UCSD-AML1 (cell line): ENCODE results near the gene LAMB4.

Experiments
- DNase-seq: peaks from one replicate; lab custom pipeline; 2025; ENCODE audit not compliant: unreplicated experiment; lab: John Stamatoyannopoulos, UW

LAMB4 gene

GRCh38 chr7:108108131-108108530 is 22.0 kb downstream of the LAMB4 start:
- DNase-seq, result no peak

- no peak for DNase-seq
Measured at GRCh38 chr7:108104324-108104723, 25.8 kb downstream of the LAMB4 start.

GRCh38 chr7:108103558-108104298 is 26.4 kb downstream of the LAMB4 start:
- DNase-seq, result no peak

GRCh38 chr7:108102671-108103312 is 27.4 kb downstream of the LAMB4 start:
- DNase-seq, result no peak

GRCh38 chr7:108101759-108102158 is 28.4 kb downstream of the LAMB4 start:
- DNase-seq, result no peak

- DNase-seq, result no peak
Measured at GRCh38 chr7:108099713-108100112, 30.4 kb downstream of the LAMB4 start.

GRCh38 chr7:108097703-108098102 is 32.5 kb downstream of the LAMB4 start:
- DNase-seq, result no peak

- DNase-seq, result no peak
Measured at GRCh38 chr7:108096996-108097395, 33.2 kb downstream of the LAMB4 start.

- DNase-seq, result no peak
Measured at GRCh38 chr7:108094933-108095710, 35.0 kb downstream of the LAMB4 start.

- DNase-seq, result no peak
Measured at GRCh38 chr7:108094346-108094745, 35.8 kb downstream of the LAMB4 start.

- no peak for DNase-seq
Measured at GRCh38 chr7:108093851-108094331, 36.3 kb downstream of the LAMB4 start.

- no peak for DNase-seq
Measured at GRCh38 chr7:108093341-108093740, 36.8 kb downstream of the LAMB4 start.

- DNase-seq, result no peak
Measured at GRCh38 chr7:108091461-108091831, 38.7 kb downstream of the LAMB4 start.

GRCh38 chr7:108090791-108091460 is 39.2 kb downstream of the LAMB4 start:
- no peak for DNase-seq

GRCh38 chr7:108089381-108089780 is 40.8 kb downstream of the LAMB4 start:
- no peak for DNase-seq

- no peak for DNase-seq
Measured at GRCh38 chr7:108088729-108089128, 41.4 kb downstream of the LAMB4 start.

- DNase-seq, result no peak
Measured at GRCh38 chr7:108087778-108088177, 42.4 kb downstream of the LAMB4 start.

GRCh38 chr7:108086962-108087361 is 43.2 kb downstream of the LAMB4 start:
- DNase-seq, result no peak

- DNase-seq, result no peak
Measured at GRCh38 chr7:108086546-108086945, 43.6 kb downstream of the LAMB4 start.

GRCh38 chr7:108083980-108084379 is 46.2 kb downstream of the LAMB4 start:
- no peak for DNase-seq
